Measurements from ENCODE around the gene CHRM4. TPM values are rescaled to one million over a fixed set of nuclear protein-coding genes. Genes with fewer than 3 reads are reported as not detected.

Gene CHRM4
- total RNA-seq, 1 donor from 2014 or later, result 0.35 TPM

- Histone ChIP-seq H3K36me3 (no peaks in the 10 kb centered on the region), H3K27ac (no peak overlapping the region), H3K4me3 (no peak overlapping the region), H3K27me3 (peaks cover 56% of the 10 kb centered on the region), H3K9me3 (no peaks in the 10 kb centered on the region), H3K4me1 (peaks cover 23% of the 10 kb centered on the region)
- DNase-seq, result no peak
- ATAC-seq, result no peak
- TF ChIP-seq CTCF (IDR thresholded peaks at IDR 0.05), result no peak
- intact Hi-C loops (cut with DNase I), result loop anchor here (10.0 kb wide), 1 partner anchor 144 kb away; no protein-coding TSS in a partner anchor
Measured at GRCh38 chr11:46391186-46391577, 394 bp downstream of the CHRM4 start.

GRCh38 chr11:46390331-46391171 is 1.0 kb downstream of the CHRM4 start:
- Histone ChIP-seq H3K4me1 (peaks cover 23% of the 10 kb centered on the region), H3K27me3 (peaks cover 61% of the 10 kb centered on the region), H3K36me3 (no peaks in the 10 kb centered on the region), H3K27ac (no peak overlapping the region), H3K9me3 (no peaks in the 10 kb centered on the region), H3K4me3 (no peak overlapping the region)
- intact Hi-C loops (cut with DNase I), result loop anchor here (10.0 kb wide), 1 partner anchor 144 kb away; no protein-coding TSS in a partner anchor
- no peak for TF ChIP-seq CTCF (IDR thresholded peaks at IDR 0.05)
- no peak for DNase-seq
- ATAC-seq, result no peak

- ATAC-seq, result peak; percentile 73
- peaks cover 65% of the 10 kb centered on the region for H3K27me3 ChIP-seq
- H3K27ac ChIP-seq, result no peak overlapping the region
- no peaks in the 10 kb centered on the region for H3K9me3 ChIP-seq
- DNase-seq, result peak; percentile 87
- H3K4me3 ChIP-seq, result peak overlapping the region; percentile 45
- H3K4me1 ChIP-seq, result peaks cover 23% of the 10 kb centered on the region
- intact Hi-C loops (cut with DNase I), result loop anchor here (10.0 kb wide), 1 partner anchor 145 kb away; no protein-coding TSS in a partner anchor
- no peaks in the 10 kb centered on the region for H3K36me3 ChIP-seq
- peak; percentile 79 for TF ChIP-seq CTCF (IDR thresholded peaks at IDR 0.05)
Measured at GRCh38 chr11:46389450-46390330, 1.9 kb downstream of the CHRM4 start.

GRCh38 chr11:46388619-46389449 is 2.7 kb downstream of the CHRM4 start:
- peaks cover 23% of the 10 kb centered on the region for H3K4me1 ChIP-seq
- no peak overlapping the region for H3K4me3 ChIP-seq
- intact Hi-C loops (cut with DNase I), result no loop called here
- no peak overlapping the region for H3K27ac ChIP-seq
- ATAC-seq (no peak), DNase-seq (no peak)
- no peaks in the 10 kb centered on the region for H3K9me3 ChIP-seq
- TF ChIP-seq CTCF (IDR thresholded peaks at IDR 0.05), result no peak
- H3K36me3 ChIP-seq, result no peaks in the 10 kb centered on the region
- peaks cover 65% of the 10 kb centered on the region for H3K27me3 ChIP-seq
